A549 (cell line): ENCODE measurements around the gene BASP1.

Experiments
- CHD2 ChIP-seq: fragments of 150-350 bp; IDR thresholded peaks from 2 replicates; pipeline ENCODE4 v1.6.1; 2014; ENCODE audit warnings: low read length; ENCODE audit not compliant: partially characterized antibody
- EP300 ChIP-seq, 2 experiments: fragments of >200 bp; sonication (Bioruptor Twin); formaldehyde crosslinking; IDR thresholded peaks; 2 replicates in 1 of 2; 3 replicates in 1 of 2; pipeline ENCODE4 v1.6.1; 2016 to 2017
- MAFK ChIP-seq: fragments of 450-650 bp; IDR thresholded peaks from 2 replicates; pipeline ENCODE4 v1.6.1; 2014; ENCODE audit not compliant: partially characterized antibody
- MAZ ChIP-seq: fragments of 150-350 bp; IDR thresholded peaks from 2 replicates; pipeline ENCODE4 v1.6.1; 2014; ENCODE audit warnings: antibody characterized with exemption, low read depth, low read length, borderline replicate concordance
- MYC ChIP-seq: IDR thresholded peaks from 2 replicates; pipeline ENCODE4 v1.6.1; 2012; ENCODE audit warnings: mild to moderate bottlenecking, inconsistent platforms, low read length, improper control_type of control experiment, borderline replicate concordance
- PHF8 ChIP-seq: fragments of 200-600 bp; sonication (generic); IDR thresholded peaks from 2 replicates; pipeline ENCODE4 v1.6.1; 2016; ENCODE audit warnings: low read depth, mild to moderate bottlenecking, antibody characterized with exemption, moderate library complexity, borderline replicate concordance
- TF ChIP-seq, protein P1 (sequence below): fragments of >200 bp; sonication (Bioruptor Twin); formaldehyde crosslinking; IDR thresholded peaks from 3 replicates; pipeline ENCODE4 v1.5.1; 2016
- TF ChIP-seq, protein P2 (sequence below): IDR thresholded peaks from 2 replicates; pipeline ENCODE4 v1.6.1; 2012; ENCODE audit warnings: low read depth, borderline replicate concordance
- TF ChIP-seq, protein P3 (sequence below): fragments of 200-600 bp; sonication (generic); IDR thresholded peaks from 2 replicates; pipeline ENCODE4 v1.6.1; 2016; ENCODE audit warnings: antibody characterized with exemption, mild to moderate bottlenecking, moderate library complexity

DNA sequence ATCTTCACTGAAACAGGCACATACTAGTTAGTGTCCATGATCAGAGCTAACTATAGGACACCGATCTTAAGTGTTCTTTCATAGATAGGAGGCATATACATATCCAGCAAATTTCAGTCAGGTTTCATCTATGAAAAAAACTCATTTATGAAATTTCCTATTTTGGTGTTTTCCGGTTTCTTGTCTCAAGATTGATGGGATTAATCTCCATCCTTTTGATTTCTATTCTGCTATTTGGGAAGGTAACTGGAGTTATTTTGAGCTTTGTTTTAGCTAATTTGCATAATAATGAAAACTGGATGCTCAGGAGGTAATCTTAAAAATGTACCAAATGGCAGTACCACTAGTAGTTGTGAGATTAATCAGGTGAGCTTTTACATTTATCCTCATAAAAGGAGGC, 62.1 kb downstream of the BASP1 start:
- TF ChIP-seq, protein P1, sequence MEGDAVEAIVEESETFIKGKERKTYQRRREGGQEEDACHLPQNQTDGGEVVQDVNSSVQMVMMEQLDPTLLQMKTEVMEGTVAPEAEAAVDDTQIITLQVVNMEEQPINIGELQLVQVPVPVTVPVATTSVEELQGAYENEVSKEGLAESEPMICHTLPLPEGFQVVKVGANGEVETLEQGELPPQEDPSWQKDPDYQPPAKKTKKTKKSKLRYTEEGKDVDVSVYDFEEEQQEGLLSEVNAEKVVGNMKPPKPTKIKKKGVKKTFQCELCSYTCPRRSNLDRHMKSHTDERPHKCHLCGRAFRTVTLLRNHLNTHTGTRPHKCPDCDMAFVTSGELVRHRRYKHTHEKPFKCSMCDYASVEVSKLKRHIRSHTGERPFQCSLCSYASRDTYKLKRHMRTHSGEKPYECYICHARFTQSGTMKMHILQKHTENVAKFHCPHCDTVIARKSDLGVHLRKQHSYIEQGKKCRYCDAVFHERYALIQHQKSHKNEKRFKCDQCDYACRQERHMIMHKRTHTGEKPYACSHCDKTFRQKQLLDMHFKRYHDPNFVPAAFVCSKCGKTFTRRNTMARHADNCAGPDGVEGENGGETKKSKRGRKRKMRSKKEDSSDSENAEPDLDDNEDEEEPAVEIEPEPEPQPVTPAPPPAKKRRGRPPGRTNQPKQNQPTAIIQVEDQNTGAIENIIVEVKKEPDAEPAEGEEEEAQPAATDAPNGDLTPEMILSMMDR: no peak
- no peak for TF ChIP-seq EP300 (IDR thresholded peaks at IDR 0.05)
- no peak for TF ChIP-seq MYC
- TF ChIP-seq MAFK: no peak
- TF ChIP-seq, protein P2, sequence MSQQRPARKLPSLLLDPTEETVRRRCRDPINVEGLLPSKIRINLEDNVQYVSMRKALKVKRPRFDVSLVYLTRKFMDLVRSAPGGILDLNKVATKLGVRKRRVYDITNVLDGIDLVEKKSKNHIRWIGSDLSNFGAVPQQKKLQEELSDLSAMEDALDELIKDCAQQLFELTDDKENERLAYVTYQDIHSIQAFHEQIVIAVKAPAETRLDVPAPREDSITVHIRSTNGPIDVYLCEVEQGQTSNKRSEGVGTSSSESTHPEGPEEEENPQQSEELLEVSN: no peak
- no peak for TF ChIP-seq CHD2
- TF ChIP-seq, protein P3, sequence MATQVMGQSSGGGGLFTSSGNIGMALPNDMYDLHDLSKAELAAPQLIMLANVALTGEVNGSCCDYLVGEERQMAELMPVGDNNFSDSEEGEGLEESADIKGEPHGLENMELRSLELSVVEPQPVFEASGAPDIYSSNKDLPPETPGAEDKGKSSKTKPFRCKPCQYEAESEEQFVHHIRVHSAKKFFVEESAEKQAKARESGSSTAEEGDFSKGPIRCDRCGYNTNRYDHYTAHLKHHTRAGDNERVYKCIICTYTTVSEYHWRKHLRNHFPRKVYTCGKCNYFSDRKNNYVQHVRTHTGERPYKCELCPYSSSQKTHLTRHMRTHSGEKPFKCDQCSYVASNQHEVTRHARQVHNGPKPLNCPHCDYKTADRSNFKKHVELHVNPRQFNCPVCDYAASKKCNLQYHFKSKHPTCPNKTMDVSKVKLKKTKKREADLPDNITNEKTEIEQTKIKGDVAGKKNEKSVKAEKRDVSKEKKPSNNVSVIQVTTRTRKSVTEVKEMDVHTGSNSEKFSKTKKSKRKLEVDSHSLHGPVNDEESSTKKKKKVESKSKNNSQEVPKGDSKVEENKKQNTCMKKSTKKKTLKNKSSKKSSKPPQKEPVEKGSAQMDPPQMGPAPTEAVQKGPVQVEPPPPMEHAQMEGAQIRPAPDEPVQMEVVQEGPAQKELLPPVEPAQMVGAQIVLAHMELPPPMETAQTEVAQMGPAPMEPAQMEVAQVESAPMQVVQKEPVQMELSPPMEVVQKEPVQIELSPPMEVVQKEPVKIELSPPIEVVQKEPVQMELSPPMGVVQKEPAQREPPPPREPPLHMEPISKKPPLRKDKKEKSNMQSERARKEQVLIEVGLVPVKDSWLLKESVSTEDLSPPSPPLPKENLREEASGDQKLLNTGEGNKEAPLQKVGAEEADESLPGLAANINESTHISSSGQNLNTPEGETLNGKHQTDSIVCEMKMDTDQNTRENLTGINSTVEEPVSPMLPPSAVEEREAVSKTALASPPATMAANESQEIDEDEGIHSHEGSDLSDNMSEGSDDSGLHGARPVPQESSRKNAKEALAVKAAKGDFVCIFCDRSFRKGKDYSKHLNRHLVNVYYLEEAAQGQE: no peak
- TF ChIP-seq MAZ: no peak
- no peak for TF ChIP-seq PHF8
